Measurements from ENCODE around the gene ZNF701.
"Not testable (repeated sequence)": the region's sequence is repeated elsewhere in the genome, so short reads cannot be mapped to it uniquely, and the experiment has no call there.

Gene ZNF701

DNA sequence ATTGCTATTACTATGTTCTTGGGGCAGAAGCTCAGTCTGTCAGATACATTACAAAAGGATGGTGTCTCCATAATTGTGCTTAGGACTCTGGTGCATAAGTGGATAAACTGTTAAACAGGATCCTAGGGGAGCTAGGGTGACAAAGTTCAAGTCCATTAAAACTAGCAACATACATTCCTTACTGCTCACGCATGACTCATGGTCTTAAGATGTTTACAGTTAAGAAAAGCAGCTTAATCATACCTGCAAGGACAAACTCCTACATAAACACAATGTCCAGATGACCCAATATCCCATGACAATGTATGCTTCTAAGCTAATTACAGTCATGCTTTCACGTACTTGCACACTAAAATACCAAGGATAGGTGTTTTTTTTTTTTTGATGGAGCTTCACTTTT lies 3.5 kb upstream of the ZNF701 start:
- no peak for DNase-seq

DNA sequence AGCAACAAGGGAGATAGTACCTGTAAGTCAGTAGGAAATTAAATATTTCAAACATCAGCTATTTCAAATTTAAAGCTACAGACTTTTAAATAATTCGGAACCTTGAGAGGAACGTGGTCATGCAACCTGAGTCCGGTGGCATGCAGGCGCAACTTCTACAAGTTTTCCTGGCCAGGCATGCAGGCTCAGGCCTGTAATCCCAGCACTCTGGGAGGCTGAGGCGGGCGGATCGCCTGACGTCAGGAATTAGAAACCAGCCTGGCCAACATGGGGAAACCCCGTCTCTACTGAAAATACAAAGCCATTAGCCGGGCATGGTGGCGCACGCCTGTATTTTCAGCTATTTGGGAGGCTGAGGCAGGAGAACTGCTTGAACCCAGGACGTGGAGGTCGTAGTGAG lies 2.2 kb upstream of the ZNF701 start:
- DNase-seq, result no peak

DNA sequence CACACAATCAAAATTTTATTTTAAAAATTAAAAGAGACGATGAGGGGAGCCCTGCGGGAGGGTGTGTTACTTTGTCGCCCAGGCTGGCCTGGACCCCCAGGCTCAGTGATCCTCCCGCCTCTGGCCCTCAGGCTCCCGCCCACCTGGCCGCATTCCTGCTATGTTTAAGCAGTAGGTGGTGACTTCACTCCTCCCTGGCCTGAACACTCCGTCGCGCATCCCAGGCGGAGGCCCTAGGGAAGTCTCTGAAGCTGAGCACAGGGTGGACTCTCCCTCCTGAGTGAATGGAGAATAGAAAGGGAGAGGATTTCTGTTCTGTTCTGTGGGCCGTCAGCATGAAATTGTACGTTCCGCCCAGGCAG lies 468 bp upstream of the ZNF701 start:
- peak; percentile 83 for DNase-seq

DNA sequence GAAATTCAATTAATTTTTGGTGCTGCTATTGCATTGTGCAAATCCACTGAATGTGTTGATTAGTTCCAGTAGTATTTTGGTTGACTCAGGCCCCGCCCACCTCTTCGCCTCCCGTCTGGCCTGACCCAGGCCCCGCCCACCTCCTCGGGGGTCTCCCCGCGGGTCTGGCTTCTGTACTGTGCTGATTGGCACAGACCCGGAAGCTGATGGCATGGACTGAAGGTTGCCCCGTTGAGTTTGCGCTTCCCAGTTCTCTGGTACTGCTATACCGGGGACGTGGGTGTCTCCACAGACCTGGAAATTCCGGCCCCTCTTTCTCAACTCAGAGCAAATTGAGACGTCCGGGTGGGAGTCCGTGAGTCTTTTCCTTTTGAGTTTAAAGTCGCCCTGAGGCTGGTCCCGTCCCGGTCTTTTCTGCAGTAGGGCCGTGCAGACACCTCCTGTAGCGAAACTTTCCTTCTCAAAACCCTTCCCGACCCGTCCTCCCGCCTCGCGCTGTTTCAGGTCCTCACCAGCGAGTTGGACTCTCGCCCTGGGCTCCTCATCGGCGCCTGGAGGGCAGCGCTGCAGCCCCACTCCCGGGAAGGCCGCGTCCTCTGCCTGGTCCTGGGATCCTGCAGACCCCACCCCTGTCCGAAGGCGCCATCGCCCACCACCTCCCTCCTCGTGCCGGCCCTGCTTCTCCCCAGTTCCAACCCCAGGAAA lies 14.8 kb downstream of the ZNF701 start:
- peak; percentile 64 for DNase-seq

DNA sequence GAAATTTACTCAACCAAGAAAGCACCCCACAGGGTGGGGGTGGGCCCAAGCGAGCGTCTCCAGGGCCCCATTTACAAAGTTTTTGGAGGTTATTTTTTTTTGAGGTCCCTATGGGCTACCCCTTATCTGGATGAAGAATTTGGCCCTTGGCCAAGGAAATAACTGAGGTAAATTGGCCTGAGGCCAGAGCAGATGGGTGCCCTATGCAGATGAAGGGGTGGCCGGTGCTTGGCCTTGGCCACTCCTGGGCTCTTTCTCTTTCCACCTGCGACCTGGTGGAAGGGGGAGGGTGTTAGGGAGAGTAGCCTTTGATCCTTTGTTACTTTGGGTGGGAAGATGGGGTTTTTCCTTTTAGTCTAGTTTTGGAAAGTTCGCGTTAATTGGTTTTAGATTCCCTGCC lies 15.5 kb downstream of the ZNF701 start:
- DNase-seq, result no peak

- no peak for DNase-seq
Measured at GRCh38 chr19:52590728-52591127, 20.6 kb downstream of the ZNF701 start.

DNA sequence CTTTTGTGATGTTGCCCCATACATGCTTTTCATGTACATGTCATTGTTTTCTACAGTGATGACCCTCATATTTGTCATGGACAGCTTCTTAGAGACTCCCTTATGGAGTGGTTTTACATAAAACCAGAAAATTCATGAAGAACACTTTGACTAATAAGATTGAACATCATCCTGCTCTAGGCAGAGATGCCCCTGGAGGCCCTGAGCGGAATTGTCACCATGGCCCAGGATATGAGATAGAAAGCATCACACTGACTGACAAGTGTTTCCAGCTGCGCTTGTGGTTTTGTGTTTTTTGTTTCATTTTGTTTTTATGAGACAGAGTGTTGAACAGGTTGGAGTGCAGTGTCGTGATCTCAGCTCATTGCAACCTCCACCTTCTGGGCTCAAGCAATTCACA lies 22.2 kb downstream of the ZNF701 start:
- no peak for DNase-seq

GRCh38 chr19:52593441-52593840 lies 23.4 kb downstream of the ZNF701 start:
- not testable (repeated sequence) for DNase-seq

DNA sequence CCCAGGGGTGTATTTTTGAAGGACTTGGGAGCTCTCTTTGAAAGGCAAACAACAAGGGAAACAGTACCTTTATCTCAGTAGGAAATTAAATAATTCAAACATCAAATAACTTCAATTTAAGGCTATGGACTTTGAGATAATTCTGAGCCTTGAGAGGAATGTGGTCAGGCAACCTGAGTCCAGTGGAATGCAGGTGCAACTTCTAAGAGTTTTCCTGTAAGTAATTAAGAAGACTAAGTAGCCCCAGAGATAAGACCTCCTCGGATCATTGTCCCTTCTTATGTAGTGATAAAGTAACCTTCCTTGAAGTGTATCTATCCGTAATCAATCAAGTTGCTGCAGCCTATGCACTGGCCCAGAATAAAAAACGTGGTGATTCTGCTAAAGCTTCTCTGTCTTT lies 29.2 kb downstream of the ZNF701 start:
- no peak for DNase-seq

DNA sequence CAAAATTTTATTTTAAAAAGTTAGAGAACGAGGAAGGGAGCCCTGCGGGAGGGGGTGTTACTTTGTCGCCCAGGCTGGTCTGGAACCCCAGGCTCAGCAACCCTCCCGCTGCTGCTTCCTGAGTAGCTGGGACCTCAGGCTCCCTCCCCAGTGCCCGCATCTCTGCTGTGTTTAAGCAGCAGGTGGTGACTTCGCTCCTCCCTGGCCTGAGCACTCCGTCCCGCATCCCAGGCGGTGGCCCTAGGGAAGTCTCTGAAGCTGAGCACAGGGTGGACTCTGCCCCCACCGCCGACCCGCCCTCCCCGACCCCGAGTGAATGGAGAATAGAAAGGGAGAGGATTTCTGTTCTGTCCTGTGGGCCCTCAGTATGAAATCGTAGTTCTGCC lies 30.5 kb downstream of the ZNF701 start:
- no peak for DNase-seq

DNA sequence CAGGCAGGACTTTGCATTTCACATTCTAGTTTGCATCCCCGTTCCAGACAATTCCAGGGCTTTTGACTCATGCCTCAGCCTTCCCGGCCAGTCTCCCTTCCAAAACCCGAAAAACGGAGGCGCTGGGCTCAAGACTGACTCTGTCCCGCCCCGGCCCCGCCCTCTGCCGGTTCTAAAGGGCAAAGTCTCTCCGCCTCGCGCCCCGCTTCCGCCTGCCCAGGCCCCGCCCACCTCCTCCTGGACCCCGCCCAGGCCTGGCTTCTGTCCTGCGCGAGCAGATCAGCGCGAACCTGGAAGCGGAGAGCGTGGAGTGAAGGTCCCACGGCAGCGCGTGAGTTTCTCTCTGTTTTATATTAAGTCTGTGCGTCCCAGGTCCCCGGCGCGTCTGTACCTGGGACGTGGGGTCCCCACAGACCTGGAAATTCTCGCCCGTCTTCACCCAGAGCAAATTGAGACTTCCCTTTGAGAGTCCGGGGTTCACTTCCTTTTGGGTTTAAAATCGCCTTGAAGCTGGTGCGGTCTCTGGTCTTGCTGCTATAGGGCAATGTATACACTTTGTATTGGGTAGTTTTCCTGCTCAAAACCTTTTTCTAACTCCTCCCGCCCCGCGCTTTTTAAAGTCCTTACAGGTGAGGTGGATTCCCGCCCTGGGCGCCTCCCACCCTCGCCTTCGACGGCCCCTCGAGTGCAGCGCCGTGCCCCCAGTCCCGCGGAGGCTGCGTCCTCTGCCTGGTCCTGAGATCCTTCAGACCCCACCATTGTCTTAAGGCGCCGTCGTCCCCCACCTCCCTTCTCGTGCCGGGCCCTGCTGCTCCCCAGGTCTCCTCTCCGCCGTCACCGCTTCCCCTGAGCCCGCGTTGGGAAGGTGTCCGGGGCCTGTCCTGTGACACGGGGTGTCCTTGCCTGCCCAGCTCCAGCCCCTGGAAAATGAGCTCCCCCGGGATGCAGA lies 31.2 kb downstream of the ZNF701 start:
- peak; percentile 95 for DNase-seq

DNA sequence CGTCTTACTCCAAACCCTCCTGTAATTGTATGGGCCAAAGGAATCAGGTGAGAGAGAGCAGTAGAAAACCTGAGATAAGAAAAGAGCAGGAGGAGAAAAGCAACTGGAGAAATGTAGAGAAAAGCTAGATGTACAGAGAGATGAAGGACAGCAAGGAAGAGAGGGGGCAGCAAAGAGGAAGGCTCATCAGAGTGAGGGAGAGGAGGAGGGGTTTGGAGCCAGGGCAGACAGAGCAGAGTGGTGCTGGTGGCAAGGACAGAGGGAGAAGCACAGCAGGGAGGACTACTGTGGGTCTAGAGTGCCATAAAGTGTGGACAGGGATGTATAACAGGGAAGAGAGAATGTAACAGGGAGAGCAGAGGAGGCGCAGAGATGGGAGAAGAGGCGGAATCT lies 31.9 kb downstream of the ZNF701 start:
- DNase-seq, result not testable (repeated sequence)

- DNase-seq, result no peak
Measured at GRCh38 chr19:52602941-52603340, 32.9 kb downstream of the ZNF701 start.

- DNase-seq, result no peak
Measured at GRCh38 chr19:52603558-52604207, 33.6 kb downstream of the ZNF701 start.

DNA sequence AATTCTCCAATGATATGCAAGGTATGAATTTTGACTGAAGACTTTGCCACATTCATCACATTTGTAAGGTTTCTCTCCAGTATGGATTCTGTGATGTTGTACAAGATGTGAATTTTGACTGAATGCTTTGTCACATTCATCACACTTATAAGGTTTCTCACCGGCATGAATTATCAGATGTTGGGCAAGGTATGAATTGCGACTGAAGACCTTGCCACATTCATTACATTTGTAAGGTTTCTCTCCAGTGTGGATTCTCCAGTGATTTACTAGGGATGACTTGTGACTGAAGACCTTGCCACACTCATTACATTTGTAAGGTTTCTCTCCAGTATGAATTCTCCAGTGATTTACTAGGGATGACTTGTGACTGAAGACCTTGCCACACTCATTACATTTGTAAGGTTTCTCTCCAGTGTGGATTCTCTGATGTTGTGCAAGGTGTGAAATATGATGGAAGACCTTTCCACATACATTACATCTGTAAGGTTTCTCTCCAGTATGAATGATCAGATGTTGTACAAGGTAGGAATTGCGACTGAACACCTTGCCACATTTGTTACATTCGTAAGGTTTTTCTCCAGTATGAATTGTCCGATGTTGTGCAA lies 43.3 kb downstream of the ZNF701 start:
- no peak for DNase-seq

- no peak for DNase-seq
Measured at GRCh38 chr19:52621376-52621775, 51.3 kb downstream of the ZNF701 start.

DNA sequence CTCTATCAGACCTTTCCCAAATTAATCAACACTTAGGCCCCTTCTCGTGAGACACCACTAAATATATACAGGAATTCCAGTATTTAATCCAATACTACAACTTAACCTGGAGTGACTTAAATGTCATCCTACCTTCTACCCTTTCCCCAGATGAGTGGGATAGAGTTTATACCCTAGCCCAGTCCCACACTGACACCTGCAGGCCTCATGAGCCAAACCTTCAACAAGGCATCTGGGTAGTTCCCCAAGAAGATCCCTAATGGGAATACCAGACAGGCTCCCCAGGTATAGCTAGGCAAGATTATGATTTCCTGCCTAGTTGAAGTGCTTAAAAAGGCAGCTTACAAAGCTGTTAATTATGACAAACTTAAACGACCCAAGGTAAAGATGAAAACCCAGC lies 52.2 kb downstream of the ZNF701 start:
- no peak for DNase-seq

- no peak for DNase-seq
Measured at GRCh38 chr19:52626915-52627314, 56.8 kb downstream of the ZNF701 start.

- not testable (repeated sequence) for DNase-seq
Measured at GRCh38 chr19:52627441-52627840, 57.4 kb downstream of the ZNF701 start.

GRCh38 chr19:52635786-52636570 lies 65.9 kb downstream of the ZNF701 start:
- DNase-seq, result no peak

Measured in right hindlimb (tissue), 1 donor.